Activated naive CD8-positive, alpha-beta T cell treated with anti-CD3 and anti-CD28 coated beads, Interleukin-2, amount 50 U/mL, for 16 hours (primary cell): ENCODE measurements around the gene MINDY2.
"Not testable (repeated sequence)": the region's sequence is repeated elsewhere in the genome, so short reads cannot be mapped to it uniquely, and the experiment has no call there.

Source experiments
- DNase-seq: peaks from one replicate; pipeline ENCODE4 v3.0.0-alpha.2; 2020; ENCODE audit warnings: low read depth, low spot score

The MINDY2 gene

GRCh38 chr15:58752716-58753115 lies 18.4 kb upstream of the MINDY2 start:
- DNase-seq = no peak

- DNase-seq = no peak
Measured at GRCh38 chr15:58755350-58755749, 15.8 kb upstream of the MINDY2 start.

GRCh38 chr15:58755956-58756355 lies 15.1 kb upstream of the MINDY2 start:
- no peak for DNase-seq

- no peak for DNase-seq
Measured at GRCh38 chr15:58758141-58758540, 13.0 kb upstream of the MINDY2 start.

GRCh38 chr15:58760385-58761009 lies 10.6 kb upstream of the MINDY2 start:
- no peak for DNase-seq

- no peak for DNase-seq
Measured at GRCh38 chr15:58761010-58761388, 10.1 kb upstream of the MINDY2 start.

- no peak for DNase-seq
Measured at GRCh38 chr15:58762285-58762684, 8.8 kb upstream of the MINDY2 start.

GRCh38 chr15:58762731-58763130 lies 8.4 kb upstream of the MINDY2 start:
- DNase-seq = no peak

GRCh38 chr15:58764468-58764867 lies 6.6 kb upstream of the MINDY2 start:
- DNase-seq = no peak

- no peak for DNase-seq
Measured at GRCh38 chr15:58766290-58766689, 4.8 kb upstream of the MINDY2 start.

- DNase-seq = not testable (repeated sequence)
Measured at GRCh38 chr15:58768601-58769004, 2.5 kb upstream of the MINDY2 start.

- no peak for DNase-seq
Measured at GRCh38 chr15:58770519-58770856, 614 bp upstream of the MINDY2 start.

- DNase-seq = no peak
Measured at GRCh38 chr15:58771621-58772250, 634 bp downstream of the MINDY2 start.

GRCh38 chr15:58773024-58773423 lies 1.9 kb downstream of the MINDY2 start:
- no peak for DNase-seq

- no peak for DNase-seq
Measured at GRCh38 chr15:58775402-58775801, 4.3 kb downstream of the MINDY2 start.

GRCh38 chr15:58777107-58777506 lies 6.0 kb downstream of the MINDY2 start:
- DNase-seq = no peak

GRCh38 chr15:58779554-58779953 lies 8.5 kb downstream of the MINDY2 start:
- no peak for DNase-seq

- DNase-seq = no peak
Measured at GRCh38 chr15:58785355-58785754, 14.3 kb downstream of the MINDY2 start.

GRCh38 chr15:58788056-58788710 lies 17.1 kb downstream of the MINDY2 start:
- DNase-seq = no peak

GRCh38 chr15:58793862-58794261 lies 22.8 kb downstream of the MINDY2 start:
- no peak for DNase-seq

GRCh38 chr15:58795825-58796224 lies 24.7 kb downstream of the MINDY2 start:
- DNase-seq = no peak

- DNase-seq = no peak
Measured at GRCh38 chr15:58797505-58797904, 26.4 kb downstream of the MINDY2 start.

- DNase-seq = no peak
Measured at GRCh38 chr15:58805095-58805494, 34.0 kb downstream of the MINDY2 start.
